ENCODE data around the gene PIP5K1B.

- TF ChIP-seq CTCF (IDR thresholded peaks at IDR 0.05; ENCODE audit: insufficient read depth, low read depth, low read length) (no peak), EZH2 (IDR thresholded peaks at IDR 0.05; ENCODE audit: insufficient read depth, low read length) (no peak)
Observed at GRCh38 chr9:68933434-68934328, 228.6 kb downstream of the PIP5K1B start.

All from astrocyte (in vitro differentiated cells and primary cell).